B cell (primary cell): Measurements from ENCODE around the gene C1orf35. TPM values are rescaled to one million over a fixed set of nuclear protein-coding genes. Genes with fewer than 3 reads are reported as not detected.

ENCODE experiments used
- ATAC-seq: fragments of 200-7000 bp; cut with Tn5 transposase; one replicate; pipeline ENCODE4 v1.10.0; 2021; ENCODE audit warnings: low read depth, mild to moderate bottlenecking, moderate number of reproducible peaks, moderate library complexity
- CTCF ChIA-PET: fragments of 350-600 bp; sonication (Branson Sonifier 250); formaldehyde crosslinking; loops from one replicate; lab custom pipeline; 2021; ENCODE audit warnings: antibody characterized with exemption, inconsistent platforms; lab: Charles Lee
- POLR2A ChIA-PET: fragments of 350-600 bp; sonication (Branson Sonifier 250); formaldehyde crosslinking; loops from one replicate; lab custom pipeline; 2021; ENCODE audit warnings: antibody characterized with exemption; lab: Charles Lee
- DNase-seq: peaks from one replicate; pipeline ENCODE4 v3.0.0; 2013
- H2AFZ ChIP-seq: 2 replicates; pipeline ENCODE4 v1.6.1; 2012; ENCODE audit warnings: mild to moderate bottlenecking, low read depth, low read length; ENCODE audit not compliant: insufficient read depth, poor library complexity, severe bottlenecking
- H3K27ac ChIP-seq, 2 donors: 1 replicate in 1 of 2; 2 replicates in 1 of 2; pipeline ENCODE4 v1.5.1; 2012 to 2013; ENCODE audit warnings: low read length in 2 of 2, mild to moderate bottlenecking in 2 of 2, moderate library complexity in 1 of 2
- H3K27me3 ChIP-seq, 4 experiments: fragments of 200-600 bp in 1 of 4; sonication (generic) in 1 of 4; replicated peaks in 1 of 4; 1 replicate in 2 of 4; 2 replicates in 2 of 4; pipeline versions ENCODE4 v1.6.1 to v1.7.0; 2013 to 2016; ENCODE audit warnings: low read length in 3 of 4, mild to moderate bottlenecking in 2 of 4, mixed read lengths in 1 of 4, moderate library complexity in 1 of 4; ENCODE audit not compliant: insufficient read depth in 4 of 4, control insufficient read depth in 3 of 4; ENCODE audit errors: control extremely low read depth in 1 of 4
- H3K36me3 ChIP-seq, 2 experiments: replicated peaks in 1 of 2; 1 replicate in 1 of 2; 2 replicates in 1 of 2; pipeline versions ENCODE4 v1.6.1 to v1.7.1; 2013; ENCODE audit warnings: low read length in 1 of 2; ENCODE audit not compliant: insufficient read depth in 2 of 2, control insufficient read depth in 1 of 2; ENCODE audit errors: control extremely low read depth in 1 of 2, extremely low read depth in 1 of 2
- H3K4me1 ChIP-seq, 2 donors: fragments of 200-600 bp in 1 of 2; sonication (generic) in 1 of 2; 1 replicate in 1 of 2; 2 replicates in 1 of 2; pipeline versions ENCODE4 v1.5.1 to v1.6.1; 2013 to 2017; ENCODE audit warnings: low read length in 2 of 2; ENCODE audit not compliant: control insufficient read depth in 2 of 2, insufficient read depth in 2 of 2
- H3K4me2 ChIP-seq: replicated peaks from 2 replicates; pipeline ENCODE3; 2012; ENCODE audit warnings: mild to moderate bottlenecking, low read depth, low read length; ENCODE audit not compliant: poor library complexity, severe bottlenecking
- H3K4me3 ChIP-seq, 5 experiments: fragments of 200-600 bp in 1 of 5; sonication (generic) in 1 of 5; 1 replicate in 3 of 5; 2 replicates in 2 of 5; pipeline versions ENCODE4 v1.5.1 to v1.7.0; 2011 to 2016; ENCODE audit warnings: low read length in 4 of 5, mild to moderate bottlenecking in 4 of 5, low read depth in 2 of 5, control low read depth in 1 of 5, moderate library complexity in 1 of 5; ENCODE audit not compliant: insufficient read depth in 1 of 5; ENCODE audit errors: control extremely low read depth in 1 of 5, extremely low read depth in 1 of 5
- H3K79me2 ChIP-seq: fragments of 200-600 bp; sonication (generic); one replicate; pipeline ENCODE4 v1.6.0; 2016; ENCODE audit warnings: low read length; ENCODE audit not compliant: control insufficient read depth, insufficient read depth
- H3K9ac ChIP-seq: fragments of 200-600 bp; sonication (generic); 2 replicates; pipeline ENCODE4 v1.6.1; 2017; ENCODE audit warnings: mild to moderate bottlenecking, low read length, moderate library complexity
- H3K9me3 ChIP-seq, 3 donors: one replicate each; pipeline versions ENCODE4 v1.6.1 to v1.7.1; 2013; ENCODE audit warnings: low read length in 2 of 3; ENCODE audit not compliant: control insufficient read depth in 2 of 3, insufficient read depth in 1 of 3; ENCODE audit errors: control extremely low read depth in 1 of 3
- H4K20me1 ChIP-seq: 2 replicates; pipeline ENCODE4 v1.6.0; 2012; ENCODE audit warnings: mild to moderate bottlenecking, low read length; ENCODE audit not compliant: insufficient read depth, control insufficient read depth, poor library complexity, severe bottlenecking
- H3K27ac Mint-ChIP-seq: one replicate; pipeline ENCODE4 v1.8.0; 2021; ENCODE audit warnings: mixed read lengths
- H3K27me3 Mint-ChIP-seq: one replicate; pipeline ENCODE4 v1.8.0; 2021; ENCODE audit warnings: mixed read lengths
- H3K4me1 Mint-ChIP-seq: one replicate; pipeline ENCODE4 v1.8.0; 2021; ENCODE audit warnings: mixed read lengths
- H3K4me3 Mint-ChIP-seq: one replicate; pipeline ENCODE4 v1.8.0; 2021; ENCODE audit warnings: mixed read lengths
- H3K9me3 Mint-ChIP-seq: one replicate; pipeline ENCODE4 v1.8.0; 2022; ENCODE audit warnings: mixed read lengths; ENCODE audit not compliant: insufficient read depth
- CTCF ChIP-seq: fragments of 200-600 bp; IDR thresholded peaks from one replicate; pipeline ENCODE4 v1.8.0; 2022; ENCODE audit warnings: antibody characterized with exemption, mild to moderate bottlenecking
- EZH2 ChIP-seq: IDR thresholded peaks from 2 replicates; pipeline ENCODE4 v1.6.1; 2012; ENCODE audit warnings: borderline replicate concordance, low read depth, mild to moderate bottlenecking, moderate library complexity, low read length; ENCODE audit not compliant: insufficient read depth, poor library complexity, severe bottlenecking
- WGBS: methylation state at CpG from one replicate; pipeline ENCODE4 v1.1.5; 2013; ENCODE audit warnings: missing lambda C conversion rate; ENCODE audit not compliant: insufficient coverage; 5-methylcytosine and 5-hydroxymethylcytosine counted together
- intact Hi-C: fragments of 100-400 bp; cut with micrococcal nuclease; formaldehyde crosslinking; loops from one replicate; pipeline ENCODE4 v1.10.0; 2022
- polyA plus RNA-seq: library from polyadenylated mRNA; depleted of rRNA; stranded (reverse); fragments of >200 nt; gene quantifications from 2 replicates; pipeline ENCODE4 v1.2.3, GENCODE V29; 2012
- total RNA-seq, 2 donors: library from RNA; stranded (reverse); fragments of 120-200 nt in 1 of 2; gene quantifications; 1 replicate in 1 of 2; 2 replicates in 1 of 2; pipeline versions ENCODE4 v1.2.3 to v1.2.4, GENCODE V29; 2013 to 2022

The C1orf35 gene
- total and polyA plus RNA-seq, 2 donors (not counting 1 experiment from before 2014, with no cell fraction given): 24.1 to 41.0 TPM

GRCh38 chr1:228146417-228147150 lies 43.5 kb upstream of the C1orf35 start:
- no peaks in the 10 kb centered on the region for H3K27me3 Mint-ChIP-seq
- Histone ChIP-seq H3K4me2 (no peak overlapping the region), H3K4me1 (peaks cover 22 to 31% of the 10 kb centered on the region in 2 donors), H3K27me3 (no peaks in the 10 kb centered on the region), H3K27ac (no peak overlapping the region), H3K9ac (no peak overlapping the region), H3K79me2 (peaks cover 50% of the 10 kb centered on the region), H2AFZ (no peak overlapping the region), H3K9me3 (no peaks in the 10 kb centered on the region), H3K36me3 (peaks cover 0 to 47% of the 10 kb centered on the region in 2 experiments), H3K4me3 (no peak overlapping the region), H4K20me1 (peaks cover 86% of the 10 kb centered on the region)
- WGBS: 96% methylated on average over 16 of the region's 18 CpGs
- ChIA-PET CTCF (no interaction called here), POLR2A (no interaction called here)
- TF ChIP-seq CTCF (no peak), EZH2 (no peak)
- no peaks in the 10 kb centered on the region for H3K9me3 Mint-ChIP-seq
- intact Hi-C loops: no loop called here
- no peak overlapping the region for H3K4me3 Mint-ChIP-seq
- ATAC-seq: no peak
- H3K27ac Mint-ChIP-seq: no peak overlapping the region
- DNase-seq: no peak
- peaks cover 26% of the 10 kb centered on the region for H3K4me1 Mint-ChIP-seq
